ENCODE data around the gene ABCA1.
A peak's percentile ranks its signal among the peaks of the same experiment; 100 is the strongest.
"Not testable (repeated sequence)": the region's sequence is repeated elsewhere in the genome, so short reads cannot be mapped to it uniquely, and the experiment has no call there.

ABCA1 gene

GRCh38 chr9:104903609-104904008 is 24.3 kb downstream of the ABCA1 start:
- peak; percentile 10 for DNase-seq

- DNase-seq, result no peak
Observed at GRCh38 chr9:104900871-104901270, 27.1 kb downstream of the ABCA1 start.

GRCh38 chr9:104900324-104900723 is 27.6 kb downstream of the ABCA1 start:
- DNase-seq, result no peak

GRCh38 chr9:104899759-104900247 is 28.2 kb downstream of the ABCA1 start:
- no peak for DNase-seq

- not testable (repeated sequence) for DNase-seq
Observed at GRCh38 chr9:104898376-104898775, 29.6 kb downstream of the ABCA1 start.

- DNase-seq, result no peak
Observed at GRCh38 chr9:104896131-104896530, 31.8 kb downstream of the ABCA1 start.

- no peak for DNase-seq
Observed at GRCh38 chr9:104895572-104895971, 32.4 kb downstream of the ABCA1 start.

- DNase-seq, result no peak
Observed at GRCh38 chr9:104892701-104893100, 35.3 kb downstream of the ABCA1 start.

- DNase-seq, result no peak
Observed at GRCh38 chr9:104890433-104890770, 37.6 kb downstream of the ABCA1 start.

- DNase-seq, result no peak
Observed at GRCh38 chr9:104885818-104886709, 41.9 kb downstream of the ABCA1 start.

GRCh38 chr9:104883169-104883568 is 44.8 kb downstream of the ABCA1 start:
- no peak for DNase-seq

- no peak for DNase-seq
Observed at GRCh38 chr9:104882566-104882965, 45.4 kb downstream of the ABCA1 start.

- DNase-seq, result peak; percentile 80
Observed at GRCh38 chr9:104882086-104882485, 45.9 kb downstream of the ABCA1 start.

GRCh38 chr9:104879555-104880309 is 48.2 kb downstream of the ABCA1 start:
- DNase-seq, result no peak

GRCh38 chr9:104876587-104876986 is 51.4 kb downstream of the ABCA1 start:
- no peak for DNase-seq

- no peak for DNase-seq
Observed at GRCh38 chr9:104875897-104876296, 52.1 kb downstream of the ABCA1 start.

GRCh38 chr9:104875320-104875719 is 52.6 kb downstream of the ABCA1 start:
- no peak for DNase-seq

GRCh38 chr9:104873489-104873850 is 54.5 kb downstream of the ABCA1 start:
- no peak for DNase-seq

- no peak for DNase-seq
Observed at GRCh38 chr9:104872656-104873488, 55.1 kb downstream of the ABCA1 start.

- no peak for DNase-seq
Observed at GRCh38 chr9:104871961-104872527, 55.9 kb downstream of the ABCA1 start.

GRCh38 chr9:104869811-104870210 is 58.1 kb downstream of the ABCA1 start:
- no peak for DNase-seq

GRCh38 chr9:104868687-104869404 is 59.1 kb downstream of the ABCA1 start:
- DNase-seq, result peak; percentile 95

Measured in eye (tissue), 1 donor.